ENCODE data around the gene WFIKKN2. TPM values are rescaled to one million over a fixed set of nuclear protein-coding genes. Genes with fewer than 3 reads are reported as not detected.

Gene WFIKKN2
- total and polyA plus RNA-seq, 2 of the 8 experiments (the other 6 are each of a cell fraction or from before 2014, with no cell fraction given) = 0.07 to 0.30 TPM

GRCh38 chr17:50818261-50818660 lies 17.1 kb upstream of the WFIKKN2 start (continued):
- TF ChIP-seq CHD7 (IDR thresholded peaks at IDR 0.05; ENCODE audit: insufficient replicate concordance, low read length) (no peak), KDM5A (IDR thresholded peaks at IDR 0.05; ENCODE audit: low read length) (no peak), SIRT6 (IDR thresholded peaks at IDR 0.05; ENCODE audit: low read length) (no peak)

Data from H1 (cell line).